SU-DHL-6 (cell line): ENCODE measurements around the gene ALG5.

Source experiments
- CTCF ChIP-seq: fragments of 200-600 bp; sonication (generic); IDR thresholded peaks from one replicate; pipeline ENCODE4 v1.5.1; 2017; ENCODE audit warnings: antibody characterized with exemption, mild to moderate bottlenecking, low read length, moderate library complexity; ENCODE audit not compliant: insufficient read depth, poor library complexity, severe bottlenecking
- EZH2phosphoT487 ChIP-seq: fragments of 200-600 bp; sonication (generic), shearing (Covaris generic); conservative IDR thresholded peaks from 2 replicates; pipeline ENCODE4 v1.6.1; 2018; ENCODE audit warnings: mild to moderate bottlenecking, antibody characterized with exemption, low read length, moderate library complexity, mixed read lengths

GRCh38 chr13:37001921-37002250 is 2.7 kb upstream of the ALG5 start:
- TF ChIP-seq CTCF (no peak), EZH2phosphoT487 (no peak)
